CD4-positive, alpha-beta memory T cell (primary cell): ENCODE results near the gene ENPP3. TPM values are rescaled to one million over a fixed set of nuclear protein-coding genes. Genes with fewer than 3 reads are reported as not detected.
"Not testable (repeated sequence)": the region's sequence is repeated elsewhere in the genome, so short reads cannot be mapped to it uniquely, and the experiment has no call there.

Experiments
- CTCF ChIA-PET: fragments of 350-600 bp; sonication (Branson Sonifier 250); formaldehyde crosslinking; loops from one replicate; lab custom pipeline; 2021; ENCODE audit warnings: inconsistent platforms; ENCODE audit not compliant: partially characterized antibody; lab: Charles Lee
- POLR2A ChIA-PET: fragments of 350-600 bp; sonication (Branson Sonifier 250); formaldehyde crosslinking; loops from one replicate; lab custom pipeline; 2021; ENCODE audit not compliant: partially characterized antibody; lab: Charles Lee
- DNase-seq, 5 donors: peaks; one replicate each; pipeline versions ENCODE4 v3.0.0 to v3.0.0-alpha.2; 2020 to 2022; ENCODE audit warnings: mixed read lengths in 1 of 5
- H3K27ac ChIP-seq: one replicate; pipeline ENCODE4 v1.7.0; 2013; ENCODE audit warnings: low read depth, low read length
- H3K27me3 ChIP-seq: 2 replicates; pipeline ENCODE4 v1.7.0; 2013; ENCODE audit warnings: mild to moderate bottlenecking, low read length, moderate library complexity; ENCODE audit not compliant: insufficient read depth
- H3K36me3 ChIP-seq: 2 replicates; pipeline ENCODE4 v1.7.0; 2013; ENCODE audit warnings: mild to moderate bottlenecking, low read length, moderate library complexity; ENCODE audit not compliant: insufficient read depth
- H3K4me1 ChIP-seq: 2 replicates; pipeline ENCODE4 v1.7.0; 2013; ENCODE audit warnings: mild to moderate bottlenecking, low read length, moderate library complexity; ENCODE audit not compliant: insufficient read depth
- H3K4me3 ChIP-seq, 2 donors: one replicate each; pipeline ENCODE4 v1.7.0; 2013; ENCODE audit warnings: low read length in 2 of 2, mild to moderate bottlenecking in 1 of 2
- H3K9me3 ChIP-seq, 2 donors: one replicate each; pipeline ENCODE4 v1.7.0; 2013; ENCODE audit warnings: low read length in 2 of 2, control low read depth in 1 of 2; ENCODE audit not compliant: control insufficient read depth in 1 of 2
- H3K27ac Mint-ChIP-seq, 7 donors: one replicate each; pipeline ENCODE4 v1.8.0; 2020 to 2021; ENCODE audit warnings: mixed read lengths in 7 of 7, mild to moderate bottlenecking in 6 of 7, inconsistent platforms in 3 of 7, moderate library complexity in 3 of 7
- H3K27me3 Mint-ChIP-seq, 2 donors: one replicate each; pipeline ENCODE4 v1.8.0; 2020 to 2021; ENCODE audit warnings: mixed read lengths in 2 of 2
- H3K36me3 Mint-ChIP-seq, 2 donors: one replicate each; pipeline ENCODE4 v1.8.0; 2020 to 2021; ENCODE audit warnings: mixed read lengths in 2 of 2, inconsistent platforms in 1 of 2, mild to moderate bottlenecking in 1 of 2
- H3K4me1 Mint-ChIP-seq, 4 donors: one replicate each; pipeline ENCODE4 v1.8.0; 2020 to 2021; ENCODE audit warnings: mixed read lengths in 4 of 4, mild to moderate bottlenecking in 1 of 4
- H3K4me3 Mint-ChIP-seq, 8 donors: one replicate each; pipeline ENCODE4 v1.8.0; 2020 to 2021; ENCODE audit warnings: mixed read lengths in 8 of 8, mild to moderate bottlenecking in 7 of 8, moderate library complexity in 6 of 8, inconsistent platforms in 3 of 8
- H3K9me3 Mint-ChIP-seq, 8 donors: one replicate each; pipeline ENCODE4 v1.8.0; 2020 to 2021; ENCODE audit warnings: mixed read lengths in 8 of 8, mild to moderate bottlenecking in 5 of 8, inconsistent platforms in 3 of 8, moderate library complexity in 1 of 8
- intact Hi-C: fragments of 100-400 bp; cut with micrococcal nuclease; formaldehyde crosslinking; loops from one replicate; pipeline ENCODE4 v1.15.1; 2023
- polyA plus RNA-seq, 2 donors: library from polyadenylated mRNA; unstranded; fragments of 300-500 nt; fragmentation: Illumina TruSeq; gene quantifications; one replicate each; pipeline ENCODE4 v1.2.3, GENCODE V29; 2021
- total RNA-seq, 2 experiments: library from RNA; stranded (reverse); gene quantifications; one replicate each; pipeline ENCODE4 v1.2.3, GENCODE V29; 2021

Gene ENPP3
- total and polyA plus RNA-seq, 4 experiments from 2014 or later = 0.15 to 0.79 (median 0.28) TPM

- Histone ChIP-seq H3K9me3 (no peaks in the 10 kb centered on the region), H3K36me3 (no peaks in the 10 kb centered on the region), H3K4me3 (no peak overlapping the region), H3K4me1 (no peaks in the 10 kb centered on the region), H3K27me3 (no peaks in the 10 kb centered on the region), H3K27ac (no peak overlapping the region)
- ChIA-PET CTCF (no interaction called here), POLR2A (no interaction called here)
- DNase-seq = no peak
- H3K4me1 Mint-ChIP-seq = no peaks in the 10 kb centered on the region
- H3K27me3 Mint-ChIP-seq = peaks cover 0 to 4% of the 10 kb centered on the region in 2 donors
- no peaks in the 10 kb centered on the region for H3K9me3 Mint-ChIP-seq
- H3K27ac Mint-ChIP-seq = no peak overlapping the region
- no peak overlapping the region for H3K4me3 Mint-ChIP-seq
- intact Hi-C loops = no loop called here
- H3K36me3 Mint-ChIP-seq = no peaks in the 10 kb centered on the region
Measured at GRCh38 chr6:131741688-131742393, 104.7 kb downstream of the ENPP3 start.

- CTCF ChIA-PET = interaction anchor here (0.6 kb wide), 1 partner anchor 242 kb away, joined by 3 read pairs; no protein-coding TSS in a partner anchor
- no peaks in the 10 kb centered on the region for H3K9me3 Mint-ChIP-seq
- intact Hi-C loops = no loop called here
Measured at GRCh38 chr6:131744432-131745287, 107.6 kb downstream of the ENPP3 start.

DNA sequence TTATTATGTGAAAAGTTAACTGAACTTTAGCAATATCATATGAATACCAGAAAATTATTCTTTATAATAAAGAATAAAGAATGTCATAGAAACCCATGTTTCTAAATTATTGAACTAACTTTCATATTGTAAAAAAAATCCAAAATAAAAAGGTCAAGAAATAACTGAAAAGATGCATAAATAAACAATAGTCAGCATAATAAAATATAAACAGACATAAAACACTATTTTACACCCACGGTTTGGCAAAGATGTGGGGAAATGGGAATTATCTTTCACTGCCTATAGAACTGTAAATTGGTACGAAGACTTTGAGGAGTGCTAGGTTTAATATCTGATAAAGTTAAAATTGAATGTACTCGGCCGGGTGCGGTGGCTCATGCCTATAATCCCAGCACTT, 108.4 kb downstream of the ENPP3 start:
- Mint-ChIP-seq H3K27ac (no peak overlapping the region), H3K9me3 (no peaks in the 10 kb centered on the region), H3K27me3 (peaks cover 0 to 4% of the 10 kb centered on the region in 2 donors), H3K36me3 (no peaks in the 10 kb centered on the region), H3K4me3 (no peak overlapping the region), H3K4me1 (no peaks in the 10 kb centered on the region)
- no peaks in the 10 kb centered on the region for H3K36me3 ChIP-seq
- H3K4me1 ChIP-seq = no peaks in the 10 kb centered on the region
- intact Hi-C loops = no loop called here
- no peak for DNase-seq
- H3K27me3 ChIP-seq = no peaks in the 10 kb centered on the region
- POLR2A ChIA-PET = no interaction called here
- CTCF ChIA-PET = no interaction called here
- H3K27ac ChIP-seq = no peak overlapping the region
- no peak overlapping the region for H3K4me3 ChIP-seq
- no peaks in the 10 kb centered on the region for H3K9me3 ChIP-seq

More at GRCh38 chr6:131744432-131745287, 107.6 kb downstream of the ENPP3 start:
- H3K27me3 ChIP-seq = no peaks in the 10 kb centered on the region
- no peaks in the 10 kb centered on the region for H3K4me1 Mint-ChIP-seq
- POLR2A ChIA-PET = no interaction called here
- no peak overlapping the region for H3K4me3 ChIP-seq
- no peaks in the 10 kb centered on the region for H3K36me3 Mint-ChIP-seq
- peaks cover 0 to 4% of the 10 kb centered on the region in 2 donors for H3K27me3 Mint-ChIP-seq
- no peaks in the 10 kb centered on the region for H3K4me1 ChIP-seq
- H3K27ac Mint-ChIP-seq = no peak overlapping the region
- H3K4me3 Mint-ChIP-seq = no peak overlapping the region
- no peaks in the 10 kb centered on the region for H3K9me3 ChIP-seq
- no peak overlapping the region for H3K27ac ChIP-seq
- H3K36me3 ChIP-seq = no peaks in the 10 kb centered on the region
- DNase-seq = no peak

- no peaks in the 10 kb centered on the region for H3K27me3 ChIP-seq
- H3K4me1 Mint-ChIP-seq = no peaks in the 10 kb centered on the region
- intact Hi-C loops = no loop called here
- H3K27ac ChIP-seq = no peak overlapping the region
- no peaks in the 10 kb centered on the region for H3K4me1 ChIP-seq
- H3K27me3 Mint-ChIP-seq = peaks cover 2 to 4% of the 10 kb centered on the region in 2 donors
- no peak overlapping the region for H3K4me3 ChIP-seq
- H3K9me3 Mint-ChIP-seq = peaks cover 0 to under 1% (median 0%) of the 10 kb centered on the region in 8 donors
- no peaks in the 10 kb centered on the region for H3K36me3 Mint-ChIP-seq
- DNase-seq = no peak
- POLR2A ChIA-PET = no interaction called here
- no peak overlapping the region for H3K4me3 Mint-ChIP-seq
- CTCF ChIA-PET = no interaction called here
- H3K27ac Mint-ChIP-seq = no peak overlapping the region
- H3K9me3 ChIP-seq = no peaks in the 10 kb centered on the region
- H3K36me3 ChIP-seq = no peaks in the 10 kb centered on the region
Measured at GRCh38 chr6:131747821-131748353, 110.8 kb downstream of the ENPP3 start.

- peaks cover 0 to 3% (median 0%) of the 10 kb centered on the region in 8 donors for H3K9me3 Mint-ChIP-seq
- CTCF ChIA-PET = no interaction called here
- no peak overlapping the region for H3K27ac Mint-ChIP-seq
- DNase-seq = no peak
- H3K27me3 Mint-ChIP-seq = peaks cover 2 to 4% of the 10 kb centered on the region in 2 donors
- H3K4me3 Mint-ChIP-seq = no peak overlapping the region
- Histone ChIP-seq H3K27me3 (no peaks in the 10 kb centered on the region), H3K4me1 (no peaks in the 10 kb centered on the region), H3K4me3 (no peak overlapping the region), H3K36me3 (no peaks in the 10 kb centered on the region), H3K27ac (no peak overlapping the region), H3K9me3 (no peaks in the 10 kb centered on the region)
- H3K36me3 Mint-ChIP-seq = no peaks in the 10 kb centered on the region
- POLR2A ChIA-PET = no interaction called here
- no peaks in the 10 kb centered on the region for H3K4me1 Mint-ChIP-seq
- intact Hi-C loops = no loop called here
Measured at GRCh38 chr6:131749023-131749422, 111.9 kb downstream of the ENPP3 start.

DNA sequence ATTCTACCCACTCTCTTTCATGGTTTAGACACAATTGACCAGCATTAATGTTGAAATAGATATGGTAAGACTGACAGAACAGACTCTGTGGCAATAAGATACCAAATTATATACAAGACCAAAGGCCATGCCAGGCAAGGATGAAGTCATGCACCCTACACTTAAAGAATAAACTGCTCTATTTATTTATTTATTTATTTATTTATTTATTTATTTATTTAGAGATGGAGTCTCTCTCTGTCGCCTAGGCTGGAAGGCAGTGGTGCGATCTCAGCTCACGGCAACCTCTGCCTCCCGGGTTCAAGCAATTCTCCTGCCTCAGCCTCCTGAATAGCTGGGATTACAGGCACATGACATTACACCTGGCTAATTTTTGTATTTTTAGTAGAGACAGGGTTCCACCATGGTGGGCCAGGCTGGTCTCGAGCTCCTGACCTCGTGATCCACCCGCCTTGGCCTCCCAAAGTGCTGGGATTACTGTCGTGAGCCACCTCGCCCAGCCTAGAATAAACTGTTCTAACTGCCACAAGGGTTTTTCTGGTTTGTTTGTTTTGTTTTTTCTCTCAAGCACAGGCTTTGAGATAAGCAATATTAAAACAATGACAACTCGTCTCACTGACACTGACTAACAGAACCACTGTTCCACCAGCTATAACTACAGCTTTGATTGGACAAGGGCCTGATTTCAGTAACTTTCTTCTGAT, 114.1 kb downstream of the ENPP3 start:
- POLR2A ChIA-PET, CTCF ChIA-PET, H3K9me3 ChIP-seq, H3K36me3 ChIP-seq, H3K27ac Mint-ChIP-seq, DNase-seq, H3K4me1 Mint-ChIP-seq, H3K4me1 ChIP-seq, intact Hi-C loops, H3K4me3 ChIP-seq, H3K27ac ChIP-seq, H3K4me3 Mint-ChIP-seq, H3K36me3 Mint-ChIP-seq, H3K27me3 ChIP-seq, H3K9me3 Mint-ChIP-seq: not testable (repeated sequence)
- H3K27me3 Mint-ChIP-seq = peaks cover 4 to 11% of the 10 kb centered on the region in 2 donors

DNA sequence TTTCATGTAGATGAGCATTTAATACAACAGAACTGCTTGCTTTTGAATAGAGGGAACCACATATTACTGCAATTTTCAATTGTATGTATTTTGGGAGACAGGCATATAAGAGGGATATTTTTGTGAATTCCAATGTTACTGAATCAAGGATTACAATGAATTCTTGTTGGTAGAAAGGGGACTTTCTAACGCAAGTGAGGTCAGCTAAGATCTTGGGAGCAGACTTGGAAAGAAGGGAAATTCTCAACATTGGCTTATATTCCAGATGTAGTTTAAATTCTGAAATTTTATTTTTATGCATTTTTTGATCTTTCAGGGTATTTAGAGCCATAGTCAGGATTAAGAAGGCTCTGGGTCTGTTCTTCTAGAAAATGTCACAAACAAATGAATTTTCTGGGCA, 117.0 kb downstream of the ENPP3 start:
- Mint-ChIP-seq H3K9me3 (peaks cover 0 to 3% (median 0%) of the 10 kb centered on the region in 8 donors), H3K36me3 (no peaks in the 10 kb centered on the region), H3K4me1 (no peaks in the 10 kb centered on the region), H3K4me3 (no peak overlapping the region), H3K27me3 (peaks cover 6 to 12% of the 10 kb centered on the region in 2 donors), H3K27ac (no peak overlapping the region)
- POLR2A ChIA-PET = no interaction called here
- CTCF ChIA-PET = no interaction called here
- no peak for DNase-seq
- H3K36me3 ChIP-seq = no peaks in the 10 kb centered on the region
- intact Hi-C loops = no loop called here
- no peaks in the 10 kb centered on the region for H3K27me3 ChIP-seq
- no peaks in the 10 kb centered on the region for H3K4me1 ChIP-seq
- H3K4me3 ChIP-seq = no peak overlapping the region
- H3K27ac ChIP-seq = no peak overlapping the region
- no peaks in the 10 kb centered on the region for H3K9me3 ChIP-seq
